RWPE1 (cell line): ENCODE measurements around the gene SOX11.
"Not testable (repeated sequence)": the region's sequence is repeated elsewhere in the genome, so short reads cannot be mapped to it uniquely, and the experiment has no call there.

Experiments used
- CTCF ChIA-PET: fragments of 350-600 bp; sonication (Branson Sonifier 250); formaldehyde crosslinking; extraction: SDS; loops from one replicate; lab custom pipeline; 2021; lab: Yijun Ruan, JAX
- POLR2A ChIA-PET: fragments of 400-600 bp; formaldehyde crosslinking; extraction: SDS; loops from one replicate; lab custom pipeline; 2020; ENCODE audit warnings: antibody characterized with exemption; ENCODE audit not compliant: low non-redundant PET; lab: Yijun Ruan, JAX
- DNase-seq: peaks from one replicate; pipeline ENCODE4 v3.0.0; 2012; ENCODE audit warnings: low spot score
- H3K27ac ChIP-seq: fragments of 450-650 bp; 2 replicates; pipeline ENCODE4 v1.5.1; 2017
- CTCF ChIP-seq: fragments of 450-650 bp; conservative IDR thresholded peaks from 2 replicates; pipeline ENCODE4 v1.5.1; 2017; ENCODE audit warnings: low read depth, mild to moderate bottlenecking

Gene SOX11

GRCh38 chr2:5691985-5692529 is at the start of gene SOX11:
Gene SOX11, plus strand, starts transcription at chr2:5692384. Its CDS starts 338 bp downstream, at chr2:5692722.
- ChIA-PET CTCF (interaction anchor here (0.6 kb wide), 1 partner anchor 1111 kb away, joined by 3 read pairs; no protein-coding TSS in a partner anchor), POLR2A (no interaction called here)
- no peak for DNase-seq
- no peak for TF ChIP-seq CTCF
- no peak within 1 kb of the TSS for H3K27ac ChIP-seq

GRCh38 chr2:5652734-5653133 is 39.5 kb upstream of the SOX11 start:
- H3K27ac ChIP-seq, CTCF ChIA-PET, POLR2A ChIA-PET, DNase-seq: not testable (repeated sequence)

GRCh38 chr2:5653756-5654155 is 38.4 kb upstream of the SOX11 start:
- H3K27ac ChIP-seq, POLR2A ChIA-PET, DNase-seq, CTCF ChIA-PET: not testable (repeated sequence)

GRCh38 chr2:5657231-5657630 is 35.0 kb upstream of the SOX11 start:
- H3K27ac ChIP-seq: no peak overlapping the region
- DNase-seq: no peak
- no peak for TF ChIP-seq CTCF
- CTCF ChIA-PET: no interaction called here
- POLR2A ChIA-PET: no interaction called here

- CTCF ChIA-PET: no interaction called here
- POLR2A ChIA-PET: no interaction called here
- no peak for DNase-seq
- TF ChIP-seq CTCF: no peak
- H3K27ac ChIP-seq: no peak overlapping the region
These were observed 31.6 kb upstream of the SOX11 start for GRCh38 chr2:5660591-5660990.

- POLR2A ChIA-PET: no interaction called here
- DNase-seq: no peak
- TF ChIP-seq CTCF: no peak
- CTCF ChIA-PET: no interaction called here
- no peak overlapping the region for H3K27ac ChIP-seq
These were observed 30.8 kb upstream of the SOX11 start for GRCh38 chr2:5661362-5661761.

- H3K27ac ChIP-seq: no peak overlapping the region
- ChIA-PET POLR2A (no interaction called here), CTCF (no interaction called here)
- no peak for DNase-seq
- no peak for TF ChIP-seq CTCF
These were observed 27.9 kb upstream of the SOX11 start for GRCh38 chr2:5664278-5664681.

GRCh38 chr2:5665066-5665465 is 27.1 kb upstream of the SOX11 start:
- TF ChIP-seq CTCF: no peak
- POLR2A ChIA-PET: no interaction called here
- CTCF ChIA-PET: no interaction called here
- no peak for DNase-seq
- no peak overlapping the region for H3K27ac ChIP-seq
